Smooth muscle cell (in vitro differentiated cells): ENCODE measurements around the gene ANKRD31. TPM values are rescaled to one million over a fixed set of nuclear protein-coding genes. Genes with fewer than 3 reads are reported as not detected.
"Not testable (repeated sequence)": the region's sequence is repeated elsewhere in the genome, so short reads cannot be mapped to it uniquely, and the experiment has no call there.

Experiments used
- DNase-seq: peaks from one replicate; lab custom pipeline; 2025; ENCODE audit not compliant: unreplicated experiment; lab: John Stamatoyannopoulos, UW
- H2AFZ ChIP-seq: fragments of 200-600 bp; sonication (generic); 2 replicates; pipeline ENCODE4 v1.6.0; 2016; ENCODE audit warnings: antibody characterized with exemption, low read depth, mild to moderate bottlenecking
- H3F3A ChIP-seq: fragments of 200-600 bp; sonication (generic); 2 replicates; pipeline ENCODE4 v1.6.0; 2017; ENCODE audit warnings: antibody characterized with exemption, low read depth
- H3K27ac ChIP-seq: fragments of 200-600 bp; sonication (generic); 2 replicates; pipeline ENCODE4 v1.5.1; 2016; ENCODE audit warnings: low read depth, mild to moderate bottlenecking
- H3K27me3 ChIP-seq: fragments of 200-600 bp; sonication (generic); 2 replicates; pipeline ENCODE4 v1.6.1; 2016; ENCODE audit warnings: low read depth, mild to moderate bottlenecking
- H3K36me3 ChIP-seq: fragments of 200-600 bp; sonication (generic); 2 replicates; pipeline ENCODE4 v1.5.1; 2016; ENCODE audit warnings: low read depth
- H3K4me1 ChIP-seq: fragments of 200-600 bp; sonication (generic); 2 replicates; pipeline ENCODE4 v1.5.1; 2016; ENCODE audit warnings: low read depth
- H3K4me2 ChIP-seq: fragments of 200-600 bp; sonication (generic); 2 replicates; pipeline ENCODE4 v1.6.0; 2016; ENCODE audit warnings: mild to moderate bottlenecking
- H3K4me3 ChIP-seq: fragments of 200-600 bp; sonication (generic); 2 replicates; pipeline ENCODE4 v1.5.1; 2016; ENCODE audit warnings: mild to moderate bottlenecking
- H3K79me2 ChIP-seq: fragments of 200-600 bp; sonication (generic); 2 replicates; pipeline ENCODE4 v1.6.0; 2016; ENCODE audit warnings: low read depth, mild to moderate bottlenecking
- H3K9ac ChIP-seq: fragments of 200-600 bp; sonication (generic); 2 replicates; pipeline ENCODE4 v1.6.0; 2016; ENCODE audit warnings: low read depth
- H3K9me3 ChIP-seq: fragments of 200-600 bp; sonication (generic); replicated peaks from 2 replicates; pipeline ENCODE4 v1.5.1; 2016; ENCODE audit warnings: low read depth
- H4K20me1 ChIP-seq: fragments of 200-600 bp; sonication (generic); 2 replicates; pipeline ENCODE4 v1.6.0; 2016; ENCODE audit warnings: low read depth
- CTCF ChIP-seq: fragments of 200-600 bp; sonication (generic); IDR thresholded peaks from 2 replicates; pipeline ENCODE4 v1.5.1; 2017; ENCODE audit warnings: borderline replicate concordance, mild to moderate bottlenecking, antibody characterized with exemption; ENCODE audit not compliant: insufficient read depth, poor library complexity, severe bottlenecking
- WGBS: methylation state at CpG from one replicate; pipeline ENCODE4 v1.1.7; 2016; ENCODE audit warnings: low lambda C conversion rate; 5-methylcytosine and 5-hydroxymethylcytosine counted together
- polyA plus RNA-seq: library from polyadenylated mRNA; unstranded; fragments of >200 nt; fragmentation: Nextera tagmentation; extraction: Ambion mirVana; gene quantifications from 2 replicates; pipeline ENCODE4 v1.2.1, GENCODE V29; 2016
- total RNA-seq: library from RNA; depleted of rRNA; stranded (reverse); fragments of >200 nt; gene quantifications from 2 replicates; pipeline ENCODE4 v1.2.3, GENCODE V29; 2014

The ANKRD31 gene
- total and polyA plus RNA-seq, 2 experiments from 2014 or later: 0.03 to 0.22 TPM

- Histone ChIP-seq H2AFZ (no peak overlapping the region), H3K36me3 (no peaks in the 10 kb centered on the region), H3K79me2 (no peaks in the 10 kb centered on the region), H3F3A (no peaks in the 10 kb centered on the region), H3K4me2 (no peak overlapping the region), H3K4me1 (no peaks in the 10 kb centered on the region), H4K20me1 (no peaks in the 10 kb centered on the region), H3K4me3 (no peak overlapping the region), H3K9me3 (no peaks in the 10 kb centered on the region), H3K9ac (no peak overlapping the region), H3K27me3 (no peaks in the 10 kb centered on the region), H3K27ac (no peak overlapping the region)
- TF ChIP-seq CTCF: no peak
- WGBS: 91% methylated on average over 2 of the region's 2 CpGs
- DNase-seq: no peak
These were observed 155.2 kb downstream of the ANKRD31 start for GRCh38 chr5:75081510-75081909.

GRCh38 chr5:75079346-75079745 is 157.3 kb downstream of the ANKRD31 start:
- H3K4me2 ChIP-seq, H4K20me1 ChIP-seq: not testable (repeated sequence)

GRCh38 chr5:75078027-75078426 is 158.7 kb downstream of the ANKRD31 start:
- H3K79me2 ChIP-seq: no peaks in the 10 kb centered on the region
- no peaks in the 10 kb centered on the region for H3K4me1 ChIP-seq
- H3F3A ChIP-seq: no peaks in the 10 kb centered on the region
- no peaks in the 10 kb centered on the region for H3K36me3 ChIP-seq
- no peak overlapping the region for H2AFZ ChIP-seq
- no peak overlapping the region for H3K4me2 ChIP-seq
- H4K20me1 ChIP-seq: no peaks in the 10 kb centered on the region
- no peak for TF ChIP-seq CTCF
- H3K9ac ChIP-seq: no peak overlapping the region
- no peak for DNase-seq
- no peaks in the 10 kb centered on the region for H3K9me3 ChIP-seq
- no peaks in the 10 kb centered on the region for H3K27me3 ChIP-seq
- no peak overlapping the region for H3K27ac ChIP-seq
- 93% methylated on average over 5 of the region's 5 CpGs for WGBS
- no peak overlapping the region for H3K4me3 ChIP-seq

More at GRCh38 chr5:75079346-75079745, 157.3 kb downstream of the ANKRD31 start:
- H3K9me3 ChIP-seq, H3K9ac ChIP-seq, H3K27ac ChIP-seq, H3K36me3 ChIP-seq, H2AFZ ChIP-seq, H3F3A ChIP-seq, DNase-seq, H3K4me1 ChIP-seq, H3K4me3 ChIP-seq, H3K27me3 ChIP-seq, H3K79me2 ChIP-seq: not testable (repeated sequence)
- WGBS: 85% methylated on average over 3 of the region's 3 CpGs

- TF ChIP-seq CTCF: no peak
- DNase-seq: no peak
- Histone ChIP-seq H3K27me3 (no peaks in the 10 kb centered on the region), H3K4me1 (no peaks in the 10 kb centered on the region), H2AFZ (no peak overlapping the region), H3K36me3 (no peaks in the 10 kb centered on the region), H3K9ac (no peak overlapping the region), H3K79me2 (no peaks in the 10 kb centered on the region), H3K27ac (peak overlapping the region; percentile 59), H3K9me3 (no peaks in the 10 kb centered on the region), H4K20me1 (no peaks in the 10 kb centered on the region), H3K4me3 (no peak overlapping the region), H3K4me2 (no peak overlapping the region), H3F3A (no peaks in the 10 kb centered on the region)
These were observed 164.6 kb downstream of the ANKRD31 start for GRCh38 chr5:75072061-75072460.
